Ramos (cell line): ENCODE measurements around the gene LSR.

Source experiments
- in situ Hi-C: fragments of 300-500 bp; cut with MboI; formaldehyde crosslinking; loops from one replicate; pipeline ENCODE4 v1.14.3; 2022; ENCODE audit warnings: low sequenced_read_pairs; ENCODE audit not compliant: unreplicated experiment

The LSR gene

DNA sequence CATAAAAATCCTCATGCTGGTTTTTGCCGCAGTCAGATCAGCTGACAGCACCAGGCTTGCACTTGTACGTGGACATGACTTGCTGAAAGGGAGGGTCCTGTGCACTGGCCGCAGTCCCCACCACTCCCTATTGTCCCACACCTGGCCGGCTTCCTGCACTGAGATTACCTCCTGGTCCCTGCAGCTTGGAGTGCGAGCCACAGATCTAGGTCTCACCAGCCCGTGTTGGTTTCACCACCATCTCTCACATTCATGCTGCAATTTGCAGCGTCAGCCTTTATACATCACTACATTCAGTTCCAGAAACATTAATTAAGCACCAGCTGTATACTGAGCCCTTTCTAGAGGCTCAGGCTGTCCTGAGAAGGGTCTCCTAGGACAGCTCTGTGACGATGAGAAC, 65.2 kb downstream of the LSR start:
- in situ Hi-C loops, result no loop called here

DNA sequence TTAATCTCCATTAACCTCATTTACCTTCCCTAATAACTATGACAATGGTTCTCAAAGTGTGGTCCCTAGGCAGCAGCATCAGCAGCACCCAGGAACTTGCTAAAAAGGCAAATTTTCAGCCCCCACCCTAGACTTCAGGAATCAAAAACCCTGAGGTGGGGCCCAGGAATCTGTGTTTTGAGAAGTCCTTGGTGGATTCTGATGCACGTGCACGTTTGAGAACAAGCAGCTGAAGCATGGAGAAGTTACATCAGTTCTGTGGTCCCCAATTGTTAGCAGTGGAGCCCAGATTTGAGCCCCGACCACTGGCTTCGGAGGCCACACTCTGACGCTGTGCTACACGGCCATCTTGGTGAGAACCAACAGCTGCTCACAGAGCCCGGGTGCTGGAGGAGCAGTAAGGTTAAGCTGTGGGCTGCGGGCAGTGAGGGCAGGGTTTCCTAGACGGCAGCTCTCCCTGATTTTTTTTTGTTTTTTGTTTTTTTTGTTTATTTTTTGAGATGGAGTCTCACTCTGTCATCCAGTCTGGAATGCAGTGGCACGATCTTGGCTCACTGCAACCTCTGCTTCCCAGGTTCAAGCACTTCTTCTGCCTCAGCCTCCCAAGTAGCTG, 66.2 kb downstream of the LSR start:
- in situ Hi-C loops, result no loop called here

DNA sequence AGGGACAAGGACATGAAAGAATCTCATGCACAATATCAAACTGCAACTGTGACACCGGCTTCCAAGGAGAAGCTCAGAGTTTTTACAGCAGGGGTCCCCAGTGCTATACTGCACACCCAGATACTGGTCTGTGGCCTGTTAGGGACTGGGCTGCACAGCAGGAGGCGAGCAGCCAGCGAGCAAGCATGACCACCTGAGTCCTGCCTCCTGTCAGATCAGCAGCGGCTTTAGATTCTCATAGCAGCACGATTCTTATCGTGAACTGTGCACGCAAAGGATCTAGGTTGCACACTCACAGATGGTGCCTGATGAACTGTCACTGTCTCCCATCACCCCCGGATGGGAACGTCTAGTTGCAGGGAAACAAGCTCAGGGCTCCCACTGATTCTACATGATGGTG, 67.1 kb downstream of the LSR start:
- in situ Hi-C loops, result no loop called here

DNA sequence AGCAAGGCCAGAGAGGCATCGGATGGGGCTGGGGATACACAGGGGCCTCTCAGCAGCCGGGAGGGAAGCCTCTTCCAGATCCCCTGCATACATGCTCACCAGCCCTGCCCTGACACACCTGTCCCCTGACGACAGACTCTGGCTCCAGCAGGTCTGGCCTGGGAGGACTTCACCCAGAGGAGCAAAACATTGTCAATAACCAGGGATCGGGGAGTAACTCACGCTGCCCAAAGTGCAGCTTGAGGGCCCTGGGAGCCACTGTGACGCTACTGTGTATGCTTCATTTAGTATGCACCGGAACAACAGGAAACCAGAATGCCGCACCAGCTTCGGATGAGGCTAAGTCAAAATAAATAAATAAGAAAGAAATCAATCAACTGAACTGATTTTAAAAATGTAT, 67.8 kb downstream of the LSR start:
- in situ Hi-C loops, result no loop called here
